ENCODE results near the gene PDCD11.

The PDCD11 gene

DNA sequence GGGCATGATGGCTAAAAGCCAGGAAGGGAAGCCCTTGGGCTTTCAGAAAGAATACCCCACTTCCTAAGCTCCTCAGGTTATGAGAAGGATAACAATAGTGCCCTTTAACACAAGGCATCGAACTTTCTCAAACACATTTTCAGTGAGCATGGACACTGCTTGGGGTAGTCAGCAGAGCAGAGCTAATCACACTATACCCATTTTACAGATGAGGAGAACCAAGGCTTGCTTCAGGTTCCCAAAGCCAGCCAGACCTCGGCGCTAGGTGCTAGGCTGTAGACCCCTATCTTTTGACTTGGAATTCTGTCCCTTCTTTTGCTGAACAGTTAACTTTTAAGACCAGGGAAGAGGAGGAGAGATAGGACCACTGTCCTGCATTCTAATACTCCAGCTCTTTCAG, 98.9 kb downstream of the PDCD11 start:
- FAIRE-seq, result no peak
- TF ChIP-seq, protein P1, sequence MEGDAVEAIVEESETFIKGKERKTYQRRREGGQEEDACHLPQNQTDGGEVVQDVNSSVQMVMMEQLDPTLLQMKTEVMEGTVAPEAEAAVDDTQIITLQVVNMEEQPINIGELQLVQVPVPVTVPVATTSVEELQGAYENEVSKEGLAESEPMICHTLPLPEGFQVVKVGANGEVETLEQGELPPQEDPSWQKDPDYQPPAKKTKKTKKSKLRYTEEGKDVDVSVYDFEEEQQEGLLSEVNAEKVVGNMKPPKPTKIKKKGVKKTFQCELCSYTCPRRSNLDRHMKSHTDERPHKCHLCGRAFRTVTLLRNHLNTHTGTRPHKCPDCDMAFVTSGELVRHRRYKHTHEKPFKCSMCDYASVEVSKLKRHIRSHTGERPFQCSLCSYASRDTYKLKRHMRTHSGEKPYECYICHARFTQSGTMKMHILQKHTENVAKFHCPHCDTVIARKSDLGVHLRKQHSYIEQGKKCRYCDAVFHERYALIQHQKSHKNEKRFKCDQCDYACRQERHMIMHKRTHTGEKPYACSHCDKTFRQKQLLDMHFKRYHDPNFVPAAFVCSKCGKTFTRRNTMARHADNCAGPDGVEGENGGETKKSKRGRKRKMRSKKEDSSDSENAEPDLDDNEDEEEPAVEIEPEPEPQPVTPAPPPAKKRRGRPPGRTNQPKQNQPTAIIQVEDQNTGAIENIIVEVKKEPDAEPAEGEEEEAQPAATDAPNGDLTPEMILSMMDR (IDR thresholded peaks at IDR 0.05; ENCODE audit: insufficient read depth, missing control alignments), result no peak
- DNase-seq (ENCODE audit: insufficient read length, low spot score), result no peak

Data from D721Med (cell line).